Anterior cingulate cortex (tissue), 58 donors: ENCODE measurements around the gene VWF.

Source experiments
- DNase-seq, 58 donors: peaks; one replicate each; lab custom pipeline; 2025; lab: John Stamatoyannopoulos, UW

Gene VWF

GRCh38 chr12:5966486-5967095, 157.9 kb downstream of the VWF start:
- DNase-seq, result no peak

DNA sequence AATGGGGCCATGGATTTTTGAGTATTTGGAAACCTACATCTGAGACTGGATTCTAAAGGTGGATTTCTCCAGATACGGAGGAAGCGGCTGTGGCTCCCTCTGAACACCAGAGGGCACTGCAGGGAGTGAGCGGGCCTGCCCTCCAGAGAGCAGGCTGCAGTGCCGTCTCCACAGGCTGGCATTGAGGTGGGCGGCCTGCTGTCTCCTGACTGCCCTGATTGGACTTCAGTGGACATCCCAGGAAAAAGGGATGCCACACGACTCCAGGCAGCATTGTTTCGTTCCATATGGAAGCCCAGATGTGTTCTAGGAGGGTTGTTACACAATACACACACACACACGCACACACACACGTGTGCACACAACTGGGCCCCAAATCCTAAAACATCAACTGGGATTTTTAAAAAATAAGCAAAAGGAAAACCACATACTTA, 158.5 kb downstream of the VWF start:
- peak in 28 of 58 donors; percentile 3 to 62 (median 17) for DNase-seq

GRCh38 chr12:5964913-5965900, 159.3 kb downstream of the VWF start:
- DNase-seq, result no peak

DNA sequence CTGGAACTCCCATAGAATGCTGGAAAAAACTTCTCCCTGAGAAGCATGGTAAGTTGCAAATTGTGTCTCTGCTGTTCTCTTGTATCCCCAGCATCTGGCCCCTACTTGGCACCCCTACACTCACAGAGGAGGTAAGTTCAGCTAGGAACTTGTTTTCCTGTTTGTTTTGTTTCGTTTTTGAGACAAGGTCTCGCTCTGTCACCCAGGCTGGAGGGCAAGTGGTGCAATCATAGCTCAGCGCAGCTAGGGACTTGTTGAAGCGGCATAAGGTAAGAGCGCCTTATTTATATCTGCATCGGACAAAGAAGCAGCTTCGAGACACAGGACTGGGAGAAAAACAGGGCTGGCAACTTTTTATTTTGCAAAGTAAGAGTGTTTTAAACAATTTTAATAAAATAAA, 161.0 kb downstream of the VWF start:
- no peak for DNase-seq

- DNase-seq, result no peak
Measured at GRCh38 chr12:5960783-5961182, 163.7 kb downstream of the VWF start.

GRCh38 chr12:5956987-5957386, 167.5 kb downstream of the VWF start:
- DNase-seq, result no peak

DNA sequence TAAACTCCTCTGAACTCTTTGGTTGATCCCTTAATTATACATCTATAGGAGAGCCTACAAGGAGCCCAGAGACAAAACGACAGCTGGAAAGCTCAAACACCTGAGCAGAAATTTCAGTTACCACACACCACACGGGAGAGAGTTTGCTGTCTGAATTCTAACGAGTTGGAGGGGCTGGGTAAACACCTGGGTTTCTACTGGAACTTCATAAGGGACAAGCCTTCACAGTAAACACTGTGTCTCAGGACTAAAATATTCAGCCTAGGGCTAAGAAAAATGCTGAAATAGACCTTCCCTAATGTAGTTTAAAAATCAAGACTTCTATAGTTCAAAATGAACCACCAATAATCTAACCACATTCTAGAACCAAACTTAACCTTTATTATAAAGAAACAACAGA, 169.8 kb downstream of the VWF start:
- DNase-seq, result no peak

DNA sequence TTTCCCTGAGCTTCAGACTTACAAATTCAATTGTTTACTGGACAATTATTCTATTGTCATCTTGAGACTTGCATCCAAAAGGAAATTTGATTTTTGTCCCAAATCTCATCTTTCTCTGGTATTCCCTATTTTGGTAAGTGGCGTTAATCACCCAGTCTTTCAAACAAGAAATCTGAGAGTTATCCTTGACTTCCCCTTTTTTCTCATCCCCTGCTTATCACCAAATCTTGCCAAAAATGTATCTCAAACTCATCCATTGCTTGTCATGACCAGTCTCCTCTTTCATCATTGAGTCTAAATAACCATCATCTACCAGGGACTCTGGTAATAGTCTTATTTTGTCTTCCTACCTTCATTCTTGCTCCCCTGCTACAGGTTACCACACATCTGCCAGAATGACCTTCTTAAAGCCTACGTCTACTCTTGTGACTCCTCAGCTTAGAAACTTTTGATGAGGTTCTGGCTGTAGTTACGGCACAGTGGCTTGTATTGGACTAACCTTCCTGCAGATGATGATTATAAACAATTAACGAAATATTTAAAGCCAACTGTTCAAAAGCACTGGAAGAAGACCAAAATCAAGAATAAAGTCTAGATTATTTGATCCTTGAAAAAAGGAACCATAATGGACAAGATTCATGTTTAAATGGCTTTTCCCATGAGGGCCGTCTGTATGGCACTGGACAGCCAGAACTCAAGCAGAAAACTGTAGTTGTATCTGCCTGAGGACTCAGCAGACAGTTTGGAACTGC, 170.5 kb downstream of the VWF start:
- DNase-seq, result no peak

DNA sequence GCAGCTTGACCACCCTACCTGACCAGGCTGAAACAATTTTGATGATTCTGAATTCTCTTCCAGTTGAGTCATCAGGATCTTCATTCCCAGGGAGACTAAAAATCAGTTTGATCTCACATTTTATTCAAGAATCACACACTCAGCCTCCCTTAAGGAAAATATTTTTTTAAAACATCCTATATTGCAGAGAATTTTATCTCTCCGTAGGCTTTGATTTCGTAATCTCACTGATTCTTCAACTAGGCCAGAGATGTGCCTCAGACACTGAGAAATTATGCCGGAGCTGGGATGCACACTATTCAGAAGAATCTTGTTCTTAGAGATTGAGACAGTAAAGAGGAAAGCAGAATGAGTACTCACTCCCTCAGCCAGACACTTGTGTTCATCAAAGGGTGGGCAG, 172.4 kb downstream of the VWF start:
- DNase-seq, result no peak

DNA sequence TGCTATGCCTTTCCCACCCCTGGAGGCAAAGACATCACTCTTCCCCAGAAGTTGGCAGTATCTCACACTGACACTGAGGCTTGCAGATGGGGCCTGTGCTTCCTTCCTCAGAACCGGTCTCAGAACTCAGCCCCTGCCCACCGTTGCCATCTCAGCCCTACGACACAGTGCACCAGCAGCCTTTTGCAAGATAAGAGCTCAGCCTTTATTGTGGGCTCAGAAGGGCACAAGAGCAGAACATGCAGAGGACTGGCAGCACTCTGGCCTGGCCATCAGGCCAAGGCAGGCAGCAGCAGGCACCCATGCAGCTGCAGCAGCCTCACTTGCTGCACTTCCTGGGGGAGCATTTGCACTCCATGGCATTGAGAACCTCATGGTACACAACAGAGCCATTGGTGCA, 175.8 kb downstream of the VWF start:
- no peak for DNase-seq

- DNase-seq, result no peak
Measured at GRCh38 chr12:5947006-5947405, 177.5 kb downstream of the VWF start.

DNA sequence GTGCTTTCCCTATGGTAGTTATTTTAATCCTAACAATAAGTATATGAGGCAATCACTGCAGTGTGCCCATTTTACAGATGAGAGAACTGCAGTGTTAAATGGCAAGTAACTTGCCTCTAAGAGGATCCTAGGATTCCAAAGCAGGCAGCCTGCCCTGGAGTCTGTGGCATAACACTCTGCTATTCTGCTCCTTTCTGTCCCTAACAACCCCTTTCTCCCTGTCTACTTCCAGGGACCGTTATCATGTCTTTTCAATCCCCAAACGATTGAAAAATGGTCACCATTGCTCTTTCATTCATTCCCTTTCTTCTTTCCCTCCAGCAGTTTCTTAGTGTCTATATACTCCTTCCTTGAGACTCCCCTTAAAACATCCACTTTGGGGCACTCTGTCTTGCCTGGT, 178.1 kb downstream of the VWF start:
- no peak for DNase-seq

GRCh38 chr12:5945071-5946008, 179.1 kb downstream of the VWF start, which contains the start of gene ANO2:
Gene ANO2 (minus strand): TSS chr12:5945259. CDS start chr12:5945217, 42 bp downstream.
- DNase-seq, result peak in 2 of 58 donors; percentile 5 to 18

DNA sequence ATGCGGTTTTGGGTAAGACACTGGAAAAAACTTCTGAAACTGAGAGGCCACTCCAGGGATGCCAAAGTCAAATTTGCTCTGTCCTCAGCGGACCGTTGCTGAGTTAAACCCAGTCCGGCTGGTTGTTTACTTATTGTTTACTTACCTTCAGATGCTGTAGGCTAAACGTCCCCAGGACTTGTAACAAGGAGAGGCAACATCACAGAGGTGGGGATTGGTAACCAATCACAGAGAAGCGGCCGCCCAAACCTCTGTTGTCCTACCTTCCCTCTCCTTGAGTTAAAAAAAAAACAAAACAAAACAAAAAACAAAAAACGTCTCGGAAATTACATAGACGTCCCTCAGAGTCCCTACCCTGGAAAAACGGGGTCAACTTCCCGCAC, 179.8 kb downstream of the VWF start:
- no peak for DNase-seq

GRCh38 chr12:5944053-5944452, 180.4 kb downstream of the VWF start:
- DNase-seq, result no peak

GRCh38 chr12:5941907-5942306, 182.6 kb downstream of the VWF start:
- DNase-seq, result no peak

- no peak for DNase-seq
Measured at GRCh38 chr12:5927732-5928516, 196.5 kb downstream of the VWF start.

DNA sequence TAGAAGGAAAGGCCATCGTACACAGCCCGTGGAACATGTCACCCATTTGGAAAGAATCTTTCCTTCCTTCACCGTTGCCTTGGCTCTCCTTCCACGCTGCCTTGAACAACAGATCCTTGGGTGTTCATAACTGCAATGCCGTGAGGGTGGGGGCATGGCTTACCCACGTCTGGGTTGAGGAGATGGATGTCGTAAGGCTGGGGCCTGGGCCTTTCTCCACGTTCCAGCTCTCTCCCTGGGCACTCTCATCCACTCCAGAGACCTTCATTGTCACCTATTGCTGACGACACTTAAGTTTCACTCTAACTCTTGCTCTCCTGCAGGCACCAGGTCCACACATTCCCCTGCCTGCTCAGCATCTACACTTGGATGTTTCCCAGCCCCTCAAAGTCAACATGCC, 198.8 kb downstream of the VWF start:
- no peak for DNase-seq

- no peak for DNase-seq
Measured at GRCh38 chr12:5924342-5924741, 200.1 kb downstream of the VWF start.
